AG08396 (cell line): ENCODE measurements around the gene GHRL.

ENCODE experiments used
- DNase-seq: peaks from one replicate; pipeline ENCODE4 v3.0.0; 2012; ENCODE audit warnings: low spot score, mixed read lengths

The GHRL gene

DNA sequence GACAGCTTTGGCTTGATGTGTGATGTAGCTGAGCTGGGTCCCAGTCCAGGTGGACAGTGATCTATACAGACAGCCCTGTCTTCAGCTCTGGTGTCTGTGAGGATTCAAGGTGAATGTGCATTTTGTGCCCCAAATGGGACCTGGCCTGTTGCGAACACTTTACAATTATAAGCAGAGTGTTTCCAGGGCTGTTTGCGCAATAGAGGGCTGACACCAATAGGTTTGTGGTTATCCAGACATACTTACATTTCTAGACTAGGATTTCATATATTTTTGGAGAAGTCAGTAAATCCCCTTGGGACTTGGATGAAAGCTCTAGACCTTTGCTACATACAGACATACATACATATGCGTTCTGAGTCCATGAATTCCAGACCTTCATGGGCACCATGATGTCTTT lies 48.7 kb downstream of the GHRL start:
- no peak for DNase-seq

DNA sequence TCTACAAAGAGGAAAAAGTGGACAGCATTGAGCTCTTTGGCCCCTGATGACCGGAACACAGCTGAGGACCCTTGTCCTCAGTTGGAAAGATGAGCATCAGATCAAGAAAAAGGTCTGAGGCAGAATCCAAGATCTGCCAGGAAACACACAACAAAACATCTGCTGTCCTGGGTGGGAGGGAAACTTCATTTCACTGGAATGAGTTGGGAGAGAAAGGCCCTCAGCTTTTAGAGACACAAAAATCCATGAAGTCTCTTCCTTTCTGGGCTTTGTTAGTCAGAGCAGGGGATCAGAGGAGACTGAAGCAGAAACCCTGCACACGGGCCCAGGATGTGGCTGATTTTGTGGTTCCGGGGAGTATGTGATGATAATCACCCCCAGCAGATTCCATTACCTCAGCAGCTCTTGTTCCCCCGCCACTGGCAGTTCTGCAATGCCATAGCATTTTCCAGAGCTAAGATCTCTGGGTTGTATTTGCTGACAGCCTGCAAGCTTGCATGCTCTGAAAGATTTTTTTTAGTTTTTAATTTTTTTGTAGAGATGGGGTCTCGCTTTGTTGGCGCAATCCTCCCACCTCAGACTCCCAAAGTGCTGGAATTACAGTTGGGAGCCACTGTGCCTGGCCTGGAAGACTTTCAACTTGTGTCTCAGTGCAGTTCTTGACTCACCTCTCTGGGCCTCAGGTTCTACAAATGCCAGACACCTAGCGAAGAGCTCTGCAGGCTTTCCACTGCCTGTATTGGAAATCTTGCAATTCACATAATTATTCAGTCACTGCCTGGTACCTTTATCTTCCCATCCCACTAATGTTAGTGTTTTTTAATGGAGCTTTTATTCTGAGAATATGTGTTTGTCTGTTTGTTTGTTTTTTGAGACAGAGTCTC lies 50.3 kb downstream of the GHRL start:
- no peak for DNase-seq

- DNase-seq: no peak
Measured at GRCh38 chr3:10240799-10241198, 51.9 kb downstream of the GHRL start.

DNA sequence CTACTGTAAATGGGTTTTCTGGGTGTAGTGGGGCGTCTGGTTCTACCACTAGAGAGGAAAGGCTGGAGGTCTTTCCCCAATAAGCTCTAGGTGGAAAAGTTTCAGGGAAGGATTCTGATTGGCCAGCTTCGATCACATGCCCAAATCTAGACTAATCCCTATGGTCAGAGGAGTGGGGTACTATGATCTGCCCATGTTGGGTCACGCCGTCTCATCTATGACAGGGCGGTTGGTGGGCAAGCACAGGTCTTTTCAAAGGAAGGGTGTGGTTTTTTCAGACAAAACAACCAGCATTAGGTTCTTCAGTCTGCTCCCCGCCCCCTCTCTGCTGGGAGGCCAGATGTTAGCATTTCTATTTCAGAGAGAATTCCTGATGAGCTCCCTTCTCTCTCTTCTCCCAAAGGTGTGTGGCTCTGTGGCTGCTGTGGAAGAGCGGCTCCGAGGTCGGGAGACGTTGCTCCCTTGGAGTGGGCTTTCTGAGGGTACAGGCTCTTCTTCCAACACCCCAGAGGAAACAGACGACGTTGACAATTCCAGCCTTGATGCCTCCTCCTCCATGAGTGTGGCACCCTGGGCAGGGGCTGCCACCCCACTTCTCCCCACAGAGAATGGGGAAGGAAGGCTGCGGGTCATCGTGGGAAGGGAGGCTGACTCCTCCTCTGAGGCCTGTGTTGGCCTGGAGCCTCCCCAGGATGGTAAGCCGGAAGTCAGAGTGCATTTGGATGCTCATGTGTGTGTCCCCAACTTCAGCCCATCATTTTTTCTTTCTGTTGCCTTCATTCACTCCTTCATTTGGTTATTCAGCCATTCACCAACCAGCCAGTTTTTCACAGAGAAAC lies 54.2 kb downstream of the GHRL start:
- no peak for DNase-seq
